Coronary artery (tissue), 2 donors: ENCODE measurements around the gene RNF212.

Experiments
- DNase-seq: peaks from one replicate; pipeline ENCODE4 v3.0.0-alpha.2; 2017; ENCODE audit warnings: low spot score
- H3K27ac ChIP-seq, 2 donors: fragments of 200-600 bp; sonication (generic); one replicate each; pipeline ENCODE4 v1.5.1; 2016 to 2019
- H3K4me3 ChIP-seq: fragments of 200-600 bp; sonication (generic); 2 replicates; pipeline ENCODE4 v1.5.1; 2016; ENCODE audit warnings: mild to moderate bottlenecking, moderate library complexity
- TF ChIP-seq, protein P1 (sequence below): fragments of 200-600 bp; sonication (generic); IDR thresholded peaks from one replicate; pipeline ENCODE4 v1.5.1; 2019; ENCODE audit warnings: antibody characterized with exemption

Gene RNF212

DNA sequence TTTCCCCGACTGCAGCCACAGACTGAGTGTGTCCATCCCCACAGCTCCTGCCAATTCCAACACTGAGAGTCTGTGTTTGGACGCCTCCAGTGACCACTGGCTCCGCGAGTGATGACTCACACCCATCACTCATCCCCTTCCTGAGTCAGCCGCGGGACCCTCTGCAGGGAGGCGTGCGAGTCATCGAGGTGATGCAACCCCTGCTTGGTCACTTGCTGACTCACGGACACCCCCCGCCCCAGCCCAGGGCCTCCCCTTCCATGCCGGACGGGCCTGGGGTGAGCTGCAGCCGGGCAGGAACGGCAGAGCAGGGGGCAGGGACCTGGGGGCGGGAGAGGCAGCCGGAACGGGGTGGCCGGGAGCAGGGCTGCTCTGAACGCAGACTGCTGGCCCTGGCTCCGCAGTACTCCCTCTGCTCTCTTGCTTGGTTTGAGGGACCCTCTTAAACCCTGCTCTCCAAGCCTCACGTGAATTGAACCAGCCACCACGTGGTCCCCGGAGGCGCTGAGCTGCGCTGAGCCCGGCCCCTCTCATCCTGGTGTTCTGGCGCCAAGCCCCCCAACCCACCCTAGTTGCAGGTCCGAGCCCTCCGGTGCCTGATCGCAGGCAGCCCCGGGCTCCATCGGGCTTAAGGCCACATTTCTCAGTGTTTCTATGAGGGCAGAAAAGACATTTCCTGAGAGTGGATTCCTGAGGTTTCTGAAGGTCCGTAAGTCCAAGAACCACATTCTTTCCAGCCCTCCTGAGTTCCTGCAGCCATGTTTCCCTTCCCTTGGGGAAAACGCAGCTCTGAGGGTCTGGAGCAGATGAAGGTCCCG, 69.5 kb downstream of the RNF212 start:
- peak; percentile 98 for DNase-seq
- H3K27ac ChIP-seq, result peak overlapping the region; percentile 29 to 89
- TF ChIP-seq, protein P1, sequence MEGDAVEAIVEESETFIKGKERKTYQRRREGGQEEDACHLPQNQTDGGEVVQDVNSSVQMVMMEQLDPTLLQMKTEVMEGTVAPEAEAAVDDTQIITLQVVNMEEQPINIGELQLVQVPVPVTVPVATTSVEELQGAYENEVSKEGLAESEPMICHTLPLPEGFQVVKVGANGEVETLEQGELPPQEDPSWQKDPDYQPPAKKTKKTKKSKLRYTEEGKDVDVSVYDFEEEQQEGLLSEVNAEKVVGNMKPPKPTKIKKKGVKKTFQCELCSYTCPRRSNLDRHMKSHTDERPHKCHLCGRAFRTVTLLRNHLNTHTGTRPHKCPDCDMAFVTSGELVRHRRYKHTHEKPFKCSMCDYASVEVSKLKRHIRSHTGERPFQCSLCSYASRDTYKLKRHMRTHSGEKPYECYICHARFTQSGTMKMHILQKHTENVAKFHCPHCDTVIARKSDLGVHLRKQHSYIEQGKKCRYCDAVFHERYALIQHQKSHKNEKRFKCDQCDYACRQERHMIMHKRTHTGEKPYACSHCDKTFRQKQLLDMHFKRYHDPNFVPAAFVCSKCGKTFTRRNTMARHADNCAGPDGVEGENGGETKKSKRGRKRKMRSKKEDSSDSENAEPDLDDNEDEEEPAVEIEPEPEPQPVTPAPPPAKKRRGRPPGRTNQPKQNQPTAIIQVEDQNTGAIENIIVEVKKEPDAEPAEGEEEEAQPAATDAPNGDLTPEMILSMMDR, result no peak
- H3K4me3 ChIP-seq, result peak overlapping the region; percentile 63

DNA sequence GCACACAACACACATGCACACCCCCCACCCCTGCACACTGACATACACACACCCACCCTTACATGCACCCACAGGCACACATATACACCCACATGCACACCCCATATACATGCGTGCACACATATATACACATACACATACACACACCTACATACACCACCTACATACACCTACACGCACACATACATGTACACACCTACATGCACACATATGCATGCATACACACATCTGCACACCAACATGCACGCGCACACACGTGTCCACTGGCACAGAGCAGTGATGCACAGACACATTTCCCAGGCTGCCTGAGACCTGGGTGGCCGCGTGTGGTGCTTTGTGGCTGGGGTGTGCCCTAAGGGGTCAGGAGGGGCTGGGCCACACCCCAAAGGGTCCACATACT, 70.2 kb downstream of the RNF212 start:
- TF ChIP-seq, protein P1, result no peak
- peak overlapping the region; percentile 63 for H3K4me3 ChIP-seq
- DNase-seq, result no peak
- H3K27ac ChIP-seq, result peak overlapping the region in 1 of 2 donors; percentile 89

DNA sequence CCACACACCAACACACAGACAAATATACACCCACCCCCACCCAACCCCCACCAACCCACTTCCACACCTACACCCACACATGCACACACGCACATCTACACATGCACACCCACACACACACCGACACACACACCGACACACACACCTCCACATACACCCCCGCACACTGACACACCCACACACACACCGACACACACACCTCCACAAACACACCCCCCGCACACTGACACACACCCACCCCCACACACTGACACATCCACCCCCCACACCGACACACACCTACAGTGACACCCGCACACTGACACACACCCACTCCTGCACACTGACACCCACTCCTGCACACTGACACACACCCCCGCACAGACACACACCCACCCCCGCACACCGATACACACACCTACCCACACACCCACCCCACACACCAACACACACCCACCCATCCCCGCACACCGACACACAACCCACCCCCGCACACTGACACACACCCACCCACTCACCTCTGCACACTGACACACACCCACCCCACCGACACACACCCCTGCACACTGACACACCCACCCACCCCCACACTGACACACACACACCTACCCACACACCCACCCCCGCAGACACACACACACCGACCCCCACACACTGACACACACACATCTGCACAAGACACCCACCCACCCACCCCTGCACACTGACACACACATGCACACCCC, 70.9 kb downstream of the RNF212 start:
- TF ChIP-seq, protein P1, result no peak
- Histone ChIP-seq H3K4me3 (no peak overlapping the region), H3K27ac (peak overlapping the region in 1 of 2 donors; percentile 80)
- no peak for DNase-seq

DNA sequence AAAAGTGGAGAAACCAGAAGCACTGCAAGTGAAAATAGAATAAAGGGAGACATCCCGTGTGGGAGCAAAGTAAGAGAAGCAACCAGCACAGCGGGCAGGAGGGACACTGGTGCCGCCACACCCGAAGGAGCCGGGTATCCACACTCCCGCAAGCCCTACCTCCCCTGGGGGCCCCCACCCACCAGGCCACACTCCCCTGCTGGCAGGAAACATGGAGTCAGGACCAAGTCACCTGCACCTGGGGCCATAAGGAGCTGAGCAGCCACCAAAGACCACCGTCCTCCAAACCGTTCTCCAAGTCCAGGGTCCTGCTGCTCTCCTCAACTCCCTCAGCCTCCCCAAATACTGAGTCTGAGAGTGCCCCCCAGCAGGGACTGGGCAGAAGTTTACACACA, 71.4 kb downstream of the RNF212 start:
- TF ChIP-seq, protein P1, result no peak
- no peak for DNase-seq
- Histone ChIP-seq H3K4me3 (peak overlapping the region; percentile 57), H3K27ac (peak overlapping the region in 1 of 2 donors; percentile 80)

DNA sequence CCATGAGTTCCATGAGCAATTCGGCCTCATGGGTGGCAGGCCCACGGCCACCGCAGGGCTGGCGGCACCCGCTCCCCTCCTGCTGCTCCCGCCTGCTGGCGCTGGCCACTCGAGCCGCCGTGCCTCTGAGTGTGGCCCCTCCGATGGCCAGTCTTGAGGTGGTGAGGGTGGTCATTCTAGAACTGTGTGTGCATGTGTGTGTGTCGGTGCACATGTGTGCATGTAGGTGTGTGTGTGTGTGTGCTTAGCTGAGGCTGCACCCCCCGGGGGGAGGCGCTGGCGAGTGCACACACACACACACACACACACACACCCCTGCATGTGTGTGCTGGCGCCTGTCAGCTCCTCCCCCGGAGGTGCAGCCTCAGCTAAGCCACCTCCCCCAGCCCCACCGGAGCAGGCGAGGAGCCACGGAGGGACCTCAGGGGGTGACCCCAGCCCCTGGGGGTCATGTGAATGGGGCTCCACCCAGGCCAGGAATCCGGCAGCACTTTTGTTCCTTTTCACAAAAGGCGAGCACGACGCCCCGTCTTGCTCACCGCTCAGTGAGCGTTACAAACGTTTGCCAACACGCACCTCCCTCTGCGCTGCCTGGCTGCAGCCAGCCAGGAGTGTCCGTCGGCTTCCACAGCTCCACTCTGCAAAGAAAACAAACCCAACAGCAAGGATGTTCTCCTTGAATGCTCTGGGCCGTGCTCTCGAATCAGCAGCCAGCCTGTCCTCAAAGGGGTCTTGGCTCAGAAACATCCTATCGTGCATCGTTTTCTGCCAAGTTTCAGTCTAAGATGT, 72.0 kb downstream of the RNF212 start:
- TF ChIP-seq, protein P1, result no peak
- peak overlapping the region; percentile 57 for H3K4me3 ChIP-seq
- DNase-seq, result no peak
- H3K27ac ChIP-seq, result peak overlapping the region in 1 of 2 donors; percentile 80

DNA sequence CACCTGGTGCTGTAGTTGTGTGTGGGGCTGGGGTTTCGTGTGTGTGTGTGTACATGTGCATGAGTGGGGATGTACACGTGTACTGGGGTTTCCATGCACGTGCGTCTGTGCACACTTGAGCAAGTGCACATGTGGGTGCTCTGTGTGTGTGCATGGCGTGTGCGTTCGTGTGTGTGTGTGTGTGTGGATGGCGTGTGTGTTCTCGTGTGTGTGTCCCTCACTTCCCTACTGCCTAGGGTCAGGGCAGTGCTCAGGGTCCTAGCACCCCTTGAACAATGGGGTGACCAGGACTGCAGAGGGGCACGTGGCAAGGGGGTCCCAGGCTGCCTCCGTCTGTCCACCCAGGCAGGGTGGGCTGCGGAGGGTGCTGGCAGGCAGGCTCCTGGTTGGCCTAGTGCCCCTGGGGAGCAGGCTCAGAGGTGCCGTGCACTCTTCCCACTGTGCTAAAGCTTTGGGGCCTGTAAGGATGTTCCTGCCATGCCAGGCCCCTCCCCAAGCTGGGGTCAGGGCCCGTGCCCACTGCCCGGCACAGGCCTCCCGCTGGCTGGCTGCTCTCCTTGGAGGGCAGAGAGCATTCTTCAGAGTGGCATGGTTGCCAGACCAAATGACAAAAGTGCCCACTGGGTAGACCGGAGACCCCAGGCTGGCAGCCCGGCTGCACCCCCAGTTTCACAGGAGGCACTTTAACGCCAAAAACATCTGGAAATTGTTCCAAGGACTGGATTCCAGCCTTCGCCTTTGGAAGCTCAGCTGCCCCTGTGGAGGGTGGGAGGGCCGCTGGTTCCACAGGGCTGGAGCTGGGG, 72.8 kb downstream of the RNF212 start:
- TF ChIP-seq, protein P1, result no peak
- no peak for DNase-seq
- H3K4me3 ChIP-seq, result no peak overlapping the region
- peak overlapping the region in 1 of 2 donors; percentile 80 for H3K27ac ChIP-seq
